HG03565 (cell line): ENCODE data around the gene INTS14.
"Not testable (repeated sequence)": the region's sequence is repeated elsewhere in the genome, so short reads cannot be mapped to it uniquely, and the experiment has no call there.

Source experiments
- ATAC-seq: cut with Tn5 transposase; IDR thresholded peaks from one replicate; pipeline ENCODE4 v1.9.1; 2021; ENCODE audit warnings: mild to moderate bottlenecking, moderate library complexity; ENCODE audit not compliant: unreplicated experiment

Gene INTS14

GRCh38 chr15:65579762-65580161, 31.2 kb downstream of the INTS14 start:
- ATAC-seq, result no peak

GRCh38 chr15:65578904-65579728, 31.8 kb downstream of the INTS14 start:
- ATAC-seq, result no peak

DNA sequence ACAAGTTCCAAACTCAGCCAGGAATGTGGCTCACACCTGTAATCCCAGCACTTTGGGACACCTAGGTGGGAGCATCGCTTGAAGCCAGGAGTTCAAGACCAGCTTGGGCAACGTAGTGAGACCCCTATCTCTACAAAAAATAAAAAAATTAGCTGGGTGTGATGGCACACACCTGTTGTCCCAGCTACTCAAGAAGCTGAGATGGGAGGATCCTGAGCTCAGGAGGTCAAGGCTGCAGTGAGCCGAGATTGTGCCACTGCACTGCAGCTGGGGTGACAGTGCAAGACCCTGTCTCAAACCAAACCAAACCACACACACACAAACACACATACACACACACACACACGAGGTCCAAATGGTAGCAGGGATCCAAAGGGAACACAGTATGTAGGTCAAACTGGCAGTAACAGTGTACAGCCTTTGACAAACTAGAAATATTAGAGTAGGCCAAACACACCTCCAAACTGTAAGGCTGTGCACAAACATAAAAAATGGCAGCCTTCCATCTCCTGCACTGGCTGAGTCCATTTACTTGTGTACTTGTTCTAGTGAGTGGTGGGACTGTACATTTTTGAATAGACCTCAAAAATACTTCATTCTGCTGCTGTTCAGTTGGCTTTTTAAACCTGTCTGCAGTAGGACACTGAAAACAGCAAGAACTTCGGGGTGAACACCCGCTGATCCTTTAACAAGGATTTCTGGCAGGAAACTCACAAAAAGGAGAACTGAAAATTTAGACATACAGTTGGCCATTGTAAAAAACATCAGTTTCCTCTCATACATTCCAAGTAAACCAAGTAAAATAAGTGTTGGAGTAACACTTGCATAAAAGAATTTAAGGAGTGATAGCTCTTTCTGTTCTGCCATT, 33.6 kb downstream of the INTS14 start:
- ATAC-seq, result no peak

DNA sequence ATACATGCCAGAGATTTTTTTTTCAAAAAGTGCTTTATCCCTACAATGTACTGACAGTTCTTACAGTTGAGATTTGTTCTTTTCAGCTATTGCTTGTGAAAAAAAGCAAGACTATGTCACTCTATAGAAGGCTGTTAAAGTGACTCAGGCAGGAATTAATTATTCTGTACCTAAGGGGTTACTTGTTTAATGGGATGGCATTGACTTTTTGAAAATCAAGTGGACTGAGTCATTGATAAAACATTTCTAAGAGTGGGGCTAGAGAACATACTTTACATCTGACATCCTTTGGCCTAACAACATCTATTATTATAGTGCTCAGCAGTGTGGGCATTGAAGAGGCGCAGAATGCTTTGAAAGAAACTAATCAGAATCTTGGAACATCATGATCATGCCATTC, 34.3 kb downstream of the INTS14 start:
- no peak for ATAC-seq

DNA sequence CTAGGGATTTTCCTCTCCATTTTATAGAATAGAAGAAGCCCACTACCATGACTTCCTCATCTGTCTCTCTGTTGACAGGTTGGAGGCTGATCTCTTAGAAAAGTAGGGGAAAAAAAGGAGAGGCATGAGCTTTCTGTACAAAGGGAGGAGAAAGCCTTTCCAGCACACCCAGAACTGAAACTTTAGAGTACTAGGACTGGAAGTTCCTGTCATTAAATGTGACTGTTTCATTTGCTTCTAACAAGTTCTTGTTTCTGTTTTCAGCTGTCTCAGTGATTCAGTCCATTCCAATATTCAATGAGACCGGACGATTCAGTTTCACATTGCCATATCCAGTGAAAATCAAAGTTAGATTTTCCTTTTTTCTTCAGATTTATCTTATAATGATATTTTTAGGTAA, 39.0 kb downstream of the INTS14 start:
- no peak for ATAC-seq

GRCh38 chr15:65569728-65570127, 41.2 kb downstream of the INTS14 start:
- ATAC-seq, result no peak

DNA sequence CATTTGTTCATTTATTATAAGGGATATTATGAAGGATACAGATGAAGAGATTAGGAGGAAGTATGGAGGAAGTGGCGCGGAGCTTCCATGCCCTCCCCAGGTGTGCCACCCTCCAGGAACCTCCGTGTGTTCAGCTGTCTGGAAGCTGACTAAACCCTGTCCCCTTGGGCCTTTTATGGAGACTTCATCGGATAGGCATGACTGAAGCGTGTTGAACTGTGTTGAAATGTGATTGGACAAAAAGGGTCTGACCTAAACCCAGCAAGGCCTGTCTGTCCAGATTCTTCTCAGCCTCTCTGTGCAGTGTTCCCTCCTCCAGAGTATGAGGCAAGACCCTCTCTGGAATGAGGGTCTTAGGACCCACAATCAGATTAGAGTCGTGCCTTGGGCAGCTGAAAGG, 49.0 kb downstream of the INTS14 start:
- no peak for ATAC-seq

GRCh38 chr15:65559941-65560340, 51.0 kb downstream of the INTS14 start:
- ATAC-seq, result no peak

DNA sequence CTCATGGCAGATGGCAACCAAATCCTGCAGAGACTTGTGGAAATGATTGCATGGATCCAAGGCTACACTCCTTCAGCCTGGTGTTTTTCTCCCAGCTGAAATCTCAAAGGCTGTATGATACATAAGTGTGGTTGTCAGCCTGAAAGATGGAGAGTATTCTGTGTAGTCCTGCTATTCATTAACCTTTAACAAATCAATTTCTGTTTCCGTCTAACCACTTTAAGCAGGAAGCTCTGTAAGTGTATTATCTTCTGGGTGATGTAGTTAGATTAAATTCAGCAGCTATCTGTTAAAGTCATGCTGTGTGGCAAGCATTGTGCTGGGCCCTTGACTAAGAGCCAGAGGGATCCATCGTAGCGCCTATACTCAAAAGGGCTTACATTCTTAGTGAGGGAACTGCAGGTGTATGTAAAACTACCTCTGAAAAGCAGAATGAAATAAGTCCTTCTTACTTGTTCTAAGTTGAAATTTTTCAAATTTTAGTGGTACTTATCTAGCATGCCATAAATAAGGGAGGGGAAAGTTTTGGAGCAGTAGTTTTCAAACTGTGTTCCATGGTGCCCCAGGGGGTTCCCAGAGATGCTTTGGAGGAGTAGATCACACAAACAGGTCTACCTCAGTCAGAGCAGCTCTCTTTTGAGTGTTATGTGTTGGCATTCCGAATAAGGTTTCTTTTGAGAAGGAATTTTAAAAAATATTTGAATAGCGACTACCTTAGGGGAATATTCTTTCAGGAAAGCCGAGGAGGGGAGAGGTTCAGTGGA, 51.8 kb downstream of the INTS14 start:
- ATAC-seq, result no peak

- ATAC-seq, result no peak
These were observed 52.6 kb downstream of the INTS14 start for GRCh38 chr15:65558336-65558735.

GRCh38 chr15:65556622-65557021, 54.3 kb downstream of the INTS14 start:
- ATAC-seq, result no peak

DNA sequence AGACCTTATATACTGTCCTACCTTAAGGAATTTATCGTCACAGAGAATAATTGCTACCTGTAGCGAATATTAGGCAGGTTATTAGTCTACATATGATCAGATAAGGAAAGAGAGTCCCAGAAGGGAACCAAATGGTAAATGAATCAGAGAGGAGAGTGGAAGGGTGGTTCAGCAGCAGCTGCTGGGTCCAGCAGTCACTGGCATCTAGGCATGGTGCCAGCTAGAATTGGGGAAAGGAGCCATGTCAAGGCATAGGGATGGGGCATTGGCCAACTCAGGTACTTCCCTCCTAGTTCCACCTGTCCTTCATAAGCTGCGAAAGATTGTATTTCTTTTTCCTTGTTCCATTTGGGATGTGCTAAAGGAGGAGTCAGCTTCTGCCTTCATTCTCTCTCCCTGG, 57.2 kb downstream of the INTS14 start:
- ATAC-seq, result no peak

DNA sequence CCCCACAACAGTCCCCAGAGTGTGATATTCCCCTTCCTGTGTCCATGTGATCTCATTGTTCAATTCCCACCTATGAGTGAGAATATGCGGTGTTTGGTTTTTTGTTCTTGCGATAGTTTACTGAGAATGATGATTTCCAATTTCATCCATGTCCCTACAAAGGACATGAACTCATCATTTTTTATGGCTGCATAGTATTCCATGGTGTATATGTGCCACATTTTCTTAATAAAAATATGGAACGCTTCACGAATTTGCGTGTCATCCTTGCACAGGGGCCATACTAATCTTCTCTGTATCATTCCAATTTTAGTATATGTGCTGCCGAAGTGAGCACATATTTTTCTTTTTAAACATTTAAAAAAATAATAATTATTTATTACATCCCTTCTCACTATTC, 58.1 kb downstream of the INTS14 start:
- ATAC-seq, result not testable (repeated sequence)

GRCh38 chr15:65551183-65551582, 59.7 kb downstream of the INTS14 start:
- ATAC-seq, result no peak

- no peak for ATAC-seq
These were observed 60.2 kb downstream of the INTS14 start for GRCh38 chr15:65550681-65551098.

GRCh38 chr15:65549288-65549687, 61.6 kb downstream of the INTS14 start:
- not testable (repeated sequence) for ATAC-seq

DNA sequence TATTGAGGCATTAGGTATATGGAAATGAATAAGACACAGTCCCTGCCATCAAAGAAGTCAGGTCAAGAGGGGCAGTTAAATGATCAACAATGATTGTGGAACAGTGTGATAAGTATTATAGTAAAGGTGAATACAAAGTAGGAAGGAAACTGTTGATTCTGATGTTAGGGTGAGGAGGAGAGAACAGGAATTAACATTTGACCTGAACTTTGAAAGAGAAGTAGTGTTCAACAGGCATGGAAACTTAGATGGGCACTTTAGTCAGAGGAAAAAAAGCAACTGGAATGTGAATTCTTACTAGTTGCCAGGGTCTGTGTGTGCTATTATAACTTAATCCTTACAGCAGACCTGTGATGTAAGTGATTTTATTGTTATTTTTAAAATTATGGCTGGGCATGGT, 63.1 kb downstream of the INTS14 start:
- no peak for ATAC-seq

DNA sequence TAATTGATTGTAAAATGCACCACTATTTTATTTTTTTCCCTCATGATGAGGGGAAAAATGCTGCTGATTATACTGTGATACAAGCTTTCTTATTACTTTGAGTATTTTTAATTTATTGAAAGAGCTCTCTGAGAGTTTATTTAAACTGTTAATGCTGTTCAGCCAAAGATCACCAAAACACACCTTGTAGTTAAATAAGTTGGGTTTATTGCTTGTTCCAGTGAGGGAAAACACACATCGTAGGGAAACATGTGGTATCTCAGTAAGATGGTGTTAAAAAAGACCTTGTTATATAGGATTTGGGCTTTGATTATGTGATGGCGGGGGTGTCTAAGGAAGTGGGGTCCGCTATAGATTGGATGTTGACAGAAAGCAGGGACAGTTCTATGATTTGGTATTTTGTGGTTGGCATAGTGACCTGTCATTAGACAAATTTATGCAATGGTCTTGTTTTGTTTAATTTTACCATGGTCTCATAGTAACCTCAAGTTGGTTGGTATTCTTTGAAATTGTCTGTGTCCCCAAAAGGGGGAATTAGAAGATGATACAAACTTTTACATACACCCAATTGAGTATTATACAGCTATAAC, 69.6 kb downstream of the INTS14 start:
- ATAC-seq, result no peak

- ATAC-seq, result no peak
These were observed 70.6 kb downstream of the INTS14 start for GRCh38 chr15:65540314-65540713.

DNA sequence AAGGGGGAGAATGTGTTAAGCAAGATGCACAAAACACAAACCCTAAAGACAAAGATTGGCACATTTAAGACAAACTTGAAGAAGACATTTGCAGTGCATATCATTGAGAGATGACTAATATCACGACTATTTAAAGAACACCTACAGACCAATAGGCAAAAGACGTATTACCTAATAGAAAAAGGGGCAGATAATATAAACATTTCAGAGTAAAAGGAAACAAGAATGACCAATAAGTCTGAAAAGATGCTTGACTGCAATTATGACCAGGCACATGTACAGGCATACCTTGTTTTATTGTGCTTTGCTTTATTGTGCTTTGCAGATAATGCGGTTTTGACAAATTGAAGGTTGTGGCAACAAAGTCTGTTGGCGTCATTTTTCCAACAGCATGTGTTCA, 75.7 kb downstream of the INTS14 start:
- ATAC-seq, result no peak
